Stomach (tissue), 9 donors: ENCODE measurements around the gene GP5. TPM values are rescaled to one million over a fixed set of nuclear protein-coding genes. Genes with fewer than 3 reads are reported as not detected.

Experiments used
- DNase-seq, 2 donors: peaks; one replicate each; pipeline versions ENCODE4 v3.0.0 to v3.0.0-alpha.2; 2013 to 2019
- H3K27ac ChIP-seq, 5 donors: fragments of 200-600 bp in 4 of 5; sonication (generic) in 4 of 5; one replicate each; pipeline ENCODE4 v1.5.1; 2013 to 2019; ENCODE audit warnings: mild to moderate bottlenecking in 1 of 5, moderate library complexity in 1 of 5
- H3K27me3 ChIP-seq, 3 donors: fragments of 200-600 bp; sonication (generic); one replicate each; pipeline ENCODE4 v1.5.1; 2017 to 2019; ENCODE audit warnings: mixed run types in 1 of 3
- H3K36me3 ChIP-seq, 4 donors: fragments of 200-600 bp; sonication (generic); 1 replicate in 3 of 4; 2 replicates in 1 of 4; pipeline ENCODE4 v1.5.1; 2016 to 2019
- H3K4me1 ChIP-seq, 4 donors: fragments of 200-600 bp; sonication (generic); one replicate each; pipeline ENCODE4 v1.5.1; 2016 to 2019
- H3K4me3 ChIP-seq, 4 donors: fragments of 200-600 bp; sonication (generic) in 3 of 4; one replicate each; pipeline ENCODE4 v1.5.1; 2016 to 2019; ENCODE audit warnings: mild to moderate bottlenecking in 1 of 4
- H3K9me3 ChIP-seq, 4 donors: fragments of 200-600 bp; sonication (generic); one replicate each; pipeline ENCODE4 v1.5.1; 2016 to 2019
- CTCF ChIP-seq, 7 experiments: fragments of 450-650 bp in 4 of 7; fragments of 200-600 bp in 3 of 7; sonication (generic) in 3 of 7; IDR thresholded peaks; one replicate each; pipeline ENCODE4 v1.5.1; 2016 to 2019; ENCODE audit warnings: antibody characterized with exemption in 7 of 7, control low read depth in 2 of 7, mild to moderate bottlenecking in 1 of 7
- EP300 ChIP-seq: sonication (generic); formaldehyde crosslinking; IDR thresholded peaks from one replicate; pipeline ENCODE4 v1.6.1; 2017; ENCODE audit warnings: antibody characterized with exemption
- POLR2A ChIP-seq, 4 donors: fragments of 450-650 bp; IDR thresholded peaks; one replicate each; pipeline ENCODE4 v1.6.1; 2016; ENCODE audit warnings: antibody characterized with exemption in 4 of 4, control low read depth in 2 of 4, mild to moderate bottlenecking in 1 of 4, moderate library complexity in 1 of 4
- POLR2AphosphoS5 ChIP-seq, 3 donors: sonication (generic); formaldehyde crosslinking; IDR thresholded peaks; one replicate each; pipeline ENCODE4 v1.6.1; 2016; ENCODE audit warnings: antibody characterized with exemption in 3 of 3
- WGBS, 5 donors: extraction: QIAGEN DNeasy Blood & Tissue Kit in 3 of 5; methylation state at CpG; one replicate each; pipeline versions ENCODE4 v1.1.5 to v1.1.7; 2013 to 2018; 5-methylcytosine and 5-hydroxymethylcytosine counted together
- intact Hi-C: fragments of 100-400 bp; cut with DNase I; formaldehyde crosslinking; loops from one replicate; pipeline ENCODE4 v1.15.1; 2023; ENCODE audit warnings: low total_unique reads
- polyA plus RNA-seq, 3 donors: library from polyadenylated mRNA; stranded (reverse); fragments of 200-250 nt; gene quantifications; one replicate each; pipeline ENCODE4 v1.2.3, GENCODE V29; 2013
- total RNA-seq, 5 donors: library from RNA; depleted of rRNA; stranded (reverse); fragments of >200 nt; gene quantifications; one replicate each; pipeline versions ENCODE4 v1.1.0 to v1.2.3, GENCODE V29; 2014 to 2016
- donor health status: healthy with polysubstance abuse.
- donor health status: Bipolar disorder and iron deficiency.
- donor health status: healthy.

The GP5 gene
- total and polyA plus RNA-seq, 8 donors, result 0.18 TPM; not detected in 7

- peaks cover 0 to 11% (median 0%) of the 10 kb centered on the region in 4 donors for H3K4me1 ChIP-seq
- H3K27ac ChIP-seq, result no peak overlapping the region
- H3K9me3 ChIP-seq, result no peaks in the 10 kb centered on the region
- no peak overlapping the region for H3K4me3 ChIP-seq
- intact Hi-C loops, result loop anchor here (5.0 kb wide), 1 partner anchor 67 kb away; no protein-coding TSS in a partner anchor
- peaks cover 0 to 4% (median 0%) of the 10 kb centered on the region in 3 donors for H3K27me3 ChIP-seq
- peaks cover 0 to 41% (median 23%) of the 10 kb centered on the region in 4 donors for H3K36me3 ChIP-seq
- TF ChIP-seq CTCF (IDR thresholded peaks at IDR 0.05) (peak in 5 of 7 experiments; percentile 49 to 59 (median 52)), POLR2A (IDR thresholded peaks at IDR 0.05) (no peak), POLR2AphosphoS5 (IDR thresholded peaks at IDR 0.05) (no peak), EP300 (no peak)
- DNase-seq, result peak in 1 of 2 donors; percentile 83
- 35 to 42% (median 38%) methylated on average over 10 of the region's 10 CpGs for WGBS, 5 donors
Observed at GRCh38 chr3:194404365-194405140, 5.5 kb upstream of the GP5 start.

- WGBS, 5 donors, result 73 to 88% (median 76%) methylated on average over 8 of the region's 8 CpGs
- DNase-seq, result no peak
- intact Hi-C loops, result no loop called here
- Histone ChIP-seq H3K36me3 (peaks cover 0 to 20% (median 13%) of the 10 kb centered on the region in 4 donors), H3K4me1 (peaks cover 13 to 19% (median 14%) of the 10 kb centered on the region in 4 donors), H3K9me3 (no peaks in the 10 kb centered on the region), H3K27ac (no peak overlapping the region), H3K4me3 (no peak overlapping the region), H3K27me3 (peaks cover 0 to 29% (median 13%) of the 10 kb centered on the region in 3 donors)
- TF ChIP-seq CTCF (IDR thresholded peaks at IDR 0.05) (no peak), POLR2A (IDR thresholded peaks at IDR 0.05) (no peak), POLR2AphosphoS5 (IDR thresholded peaks at IDR 0.05) (no peak), EP300 (no peak)
Observed at GRCh38 chr3:194401868-194402329, 2.8 kb upstream of the GP5 start.

- no peak for DNase-seq
- intact Hi-C loops, result no loop called here
- Histone ChIP-seq H3K27me3 (peaks cover 0 to 35% (median 15%) of the 10 kb centered on the region in 3 donors), H3K36me3 (peaks cover 0 to 16% (median 12%) of the 10 kb centered on the region in 4 donors), H3K9me3 (no peaks in the 10 kb centered on the region), H3K4me1 (peaks cover 13 to 25% (median 19%) of the 10 kb centered on the region in 4 donors), H3K4me3 (no peak overlapping the region), H3K27ac (no peak overlapping the region)
- 86 to 94% (median 89%) methylated on average over 9 of the region's 9 CpGs for WGBS, 5 donors
- TF ChIP-seq CTCF (IDR thresholded peaks at IDR 0.05), result no peak
- no peak for TF ChIP-seq POLR2AphosphoS5 (IDR thresholded peaks at IDR 0.05)
- TF ChIP-seq EP300, result no peak
- no peak for TF ChIP-seq POLR2A (IDR thresholded peaks at IDR 0.05)
Observed at GRCh38 chr3:194401346-194401745, 2.3 kb upstream of the GP5 start.

- no peak overlapping the region for H3K27ac ChIP-seq
- H3K4me3 ChIP-seq, result no peak overlapping the region
- 82 to 89% (median 86%) methylated on average over 15 of the region's 15 CpGs for WGBS, 5 donors
- intact Hi-C loops, result no loop called here
- peaks cover 0 to 45% (median 15%) of the 10 kb centered on the region in 3 donors for H3K27me3 ChIP-seq
- TF ChIP-seq POLR2A (IDR thresholded peaks at IDR 0.05) (no peak), POLR2AphosphoS5 (IDR thresholded peaks at IDR 0.05) (no peak), CTCF (IDR thresholded peaks at IDR 0.05) (no peak), EP300 (no peak)
- DNase-seq, result no peak
- H3K9me3 ChIP-seq, result no peaks in the 10 kb centered on the region
- H3K36me3 ChIP-seq, result peaks cover 0 to 4% (median 2%) of the 10 kb centered on the region in 4 donors
- peaks cover 13 to 25% (median 20%) of the 10 kb centered on the region in 4 donors for H3K4me1 ChIP-seq
Observed at GRCh38 chr3:194399874-194400411, 877 bp upstream of the GP5 start.
